ENCODE data around the gene MARCHF3.
"Not testable (repeated sequence)": the region's sequence is repeated elsewhere in the genome, so short reads cannot be mapped to it uniquely, and the experiment has no call there.

Gene MARCHF3
- 2.0 to 3.8 reads per million in 2 experiments for total RNA-seq

GRCh38 chr5:127030259-127031146 is at the start of gene MARCHF3:
TSS of gene MARCHF3 (minus strand) at chr5:127030558. CDS start at chr5:126918171, 112,387 bp downstream.
- DNase-seq (ENCODE audit: low read depth), result peak; percentile 90

GRCh38 chr5:127079994-127080491 is 49.7 kb upstream of the MARCHF3 start:
- no peak for DNase-seq (ENCODE audit: low read depth)

- DNase-seq (ENCODE audit: low read depth), result no peak
Observed at GRCh38 chr5:127077366-127077765, 47.0 kb upstream of the MARCHF3 start.

- DNase-seq (ENCODE audit: low read depth), result no peak
Observed at GRCh38 chr5:127076315-127077129, 46.2 kb upstream of the MARCHF3 start.

GRCh38 chr5:127074466-127074865 is 44.1 kb upstream of the MARCHF3 start:
- no peak for DNase-seq (ENCODE audit: low read depth)

- peak; percentile 40 for DNase-seq (ENCODE audit: low read depth)
Observed at GRCh38 chr5:127072861-127073846, 42.8 kb upstream of the MARCHF3 start, which contains the start of gene C5orf63. TSS of gene C5orf63 (minus strand) at chr5:127073502. CDS start at chr5:127058995, 14,507 bp downstream.

- DNase-seq (ENCODE audit: low read depth), result no peak
Observed at GRCh38 chr5:127070243-127070642, 39.9 kb upstream of the MARCHF3 start.

GRCh38 chr5:127068493-127069214 is 38.3 kb upstream of the MARCHF3 start:
- no peak for DNase-seq (ENCODE audit: low read depth)

GRCh38 chr5:127066721-127067120 is 36.4 kb upstream of the MARCHF3 start:
- no peak for DNase-seq (ENCODE audit: low read depth)

GRCh38 chr5:127064253-127064840 is 34.0 kb upstream of the MARCHF3 start:
- no peak for DNase-seq (ENCODE audit: low read depth)

GRCh38 chr5:127063257-127063913 is 33.0 kb upstream of the MARCHF3 start:
- no peak for DNase-seq (ENCODE audit: low read depth)

GRCh38 chr5:127061956-127062355 is 31.6 kb upstream of the MARCHF3 start:
- DNase-seq (ENCODE audit: low read depth), result no peak

GRCh38 chr5:127061537-127061936 is 31.2 kb upstream of the MARCHF3 start:
- DNase-seq (ENCODE audit: low read depth), result no peak

GRCh38 chr5:127060470-127060985 is 30.2 kb upstream of the MARCHF3 start:
- DNase-seq (ENCODE audit: low read depth), result no peak

- DNase-seq (ENCODE audit: low read depth), result no peak
Observed at GRCh38 chr5:127056896-127057295, 26.5 kb upstream of the MARCHF3 start.

- DNase-seq (ENCODE audit: low read depth), result no peak
Observed at GRCh38 chr5:127055880-127056653, 25.7 kb upstream of the MARCHF3 start.

- DNase-seq (ENCODE audit: low read depth), result not testable (repeated sequence)
Observed at GRCh38 chr5:127053551-127053950, 23.2 kb upstream of the MARCHF3 start.

- no peak for DNase-seq (ENCODE audit: low read depth)
Observed at GRCh38 chr5:127053049-127053448, 22.7 kb upstream of the MARCHF3 start.

GRCh38 chr5:127051591-127051990 is 21.2 kb upstream of the MARCHF3 start:
- DNase-seq (ENCODE audit: low read depth), result no peak

Measured in T follicular helper cell (primary cell).